Endothelial cell of umbilical vein (primary cell): ENCODE results near the gene WNT11. TPM values are rescaled to one million over a fixed set of nuclear protein-coding genes. Genes with fewer than 3 reads are reported as not detected.

Source experiments
- BruUV-seq: library from RNA; stranded (reverse); fragments of 400-500 nt; replicated peaks from 2 replicates; lab custom pipeline; 2021; lab: Mats Ljungman, UMichigan
- CTCF ChIA-PET: fragments of 300-600, 350-600 bp; sonication (Branson Sonifier 250); formaldehyde crosslinking; loops from one replicate; lab custom pipeline; 2021; ENCODE audit warnings: antibody characterized with exemption, inconsistent platforms; lab: Charles Lee
- POLR2A ChIA-PET: fragments of 300-600, 350-600 bp; sonication (Branson Sonifier 250); formaldehyde crosslinking; loops from one replicate; lab custom pipeline; 2021; ENCODE audit warnings: antibody characterized with exemption, inconsistent platforms; lab: Charles Lee
- DNase-seq: peaks from one replicate; pipeline ENCODE4 v3.0.0-alpha.2; 2011; ENCODE audit warnings: low read depth, low spot score
- FAIRE-seq: peaks from 2 replicates; lab custom pipeline; 2011; peaks lifted over from hg19 to GRCh38; lab: Jason Lieb, UNC
- H2AFZ ChIP-seq: 2 replicates; pipeline ENCODE4 v1.6.0; 2012; ENCODE audit warnings: low read depth, low read length, control low read depth, inconsistent platforms
- H3K27ac ChIP-seq: 2 replicates; pipeline ENCODE4 v1.5.1; 2011; ENCODE audit warnings: low read depth, mild to moderate bottlenecking, control low read depth, low read length, moderate library complexity; ENCODE audit not compliant: insufficient read depth
- H3K27me3 ChIP-seq, 2 experiments: 2 replicates each; pipeline versions ENCODE4 v1.6.0 to v1.6.1; 2011; ENCODE audit warnings: low read length in 2 of 2, mixed read lengths in 1 of 2; ENCODE audit not compliant: control insufficient read depth in 2 of 2, insufficient read depth in 2 of 2
- H3K36me3 ChIP-seq, 2 experiments: 2 replicates in 1 of 2; 3 replicates in 1 of 2; pipeline ENCODE4 v1.5.1; 2011; ENCODE audit warnings: low read length in 2 of 2, mild to moderate bottlenecking in 1 of 2, moderate library complexity in 1 of 2; ENCODE audit not compliant: control insufficient read depth in 2 of 2, insufficient read depth in 2 of 2; ENCODE audit errors: extremely low read depth in 1 of 2
- H3K4me1 ChIP-seq: 3 replicates; pipeline ENCODE4 v1.5.1; 2011; ENCODE audit warnings: mild to moderate bottlenecking, low read length; ENCODE audit not compliant: control insufficient read depth, insufficient read depth; ENCODE audit errors: extremely low read depth
- H3K4me2 ChIP-seq: 2 replicates; pipeline ENCODE4 v1.6.1; 2011; ENCODE audit warnings: low read length, control low read depth, mixed read lengths; ENCODE audit not compliant: insufficient read depth
- H3K4me3 ChIP-seq, 3 experiments: fragments of 200-600 bp in 1 of 3; sonication (generic), shearing (Covaris generic) in 1 of 3; replicated peaks in 1 of 3; 2 replicates each; pipeline ENCODE4 v1.5.1; 2011 to 2016; ENCODE audit warnings: control low read depth in 3 of 3, low read length in 3 of 3, mild to moderate bottlenecking in 2 of 3, inconsistent platforms in 1 of 3, low read depth in 1 of 3, moderate library complexity in 1 of 3; ENCODE audit not compliant: insufficient read depth in 1 of 3
- H3K79me2 ChIP-seq: 2 replicates; pipeline ENCODE4 v1.6.0; 2012; ENCODE audit warnings: low read length, inconsistent platforms; ENCODE audit not compliant: control insufficient read depth, insufficient read depth
- H3K9ac ChIP-seq: replicated peaks from 2 replicates; pipeline ENCODE3; 2011; ENCODE audit warnings: low read length, control low read depth; ENCODE audit not compliant: insufficient read depth; ENCODE audit errors: extremely low read depth
- H3K9me1 ChIP-seq: replicated peaks from 3 replicates; pipeline ENCODE4 v1.6.0; 2011; ENCODE audit warnings: mild to moderate bottlenecking, low read length; ENCODE audit not compliant: control insufficient read depth, insufficient read depth; ENCODE audit errors: extremely low read depth
- H3K9me3 ChIP-seq: replicated peaks from 2 replicates; pipeline ENCODE4 v1.5.1; 2012; ENCODE audit warnings: low read length, inconsistent platforms; ENCODE audit not compliant: control insufficient read depth, insufficient read depth
- H4K20me1 ChIP-seq: replicated peaks from 2 replicates; pipeline ENCODE3; 2011; ENCODE audit warnings: mild to moderate bottlenecking, low read length; ENCODE audit not compliant: control insufficient read depth, insufficient read depth; ENCODE audit errors: extremely low read depth
- EZH2 ChIP-seq: IDR thresholded peaks from 2 replicates; pipeline ENCODE4 v1.6.1; 2012; ENCODE audit warnings: borderline replicate concordance, low read depth, mild to moderate bottlenecking, moderate library complexity, low read length, inconsistent platforms; ENCODE audit not compliant: severe bottlenecking
- FOS ChIP-seq: IDR thresholded peaks from 2 replicates; pipeline ENCODE4 v1.6.1; 2011; ENCODE audit warnings: mild to moderate bottlenecking, low read length, moderate library complexity, borderline replicate concordance; ENCODE audit not compliant: insufficient read depth
- GATA2 ChIP-seq: IDR thresholded peaks from 2 replicates; pipeline ENCODE4 v1.7.0; 2011; ENCODE audit warnings: low read depth, mild to moderate bottlenecking, moderate library complexity, mixed read lengths, low read length; ENCODE audit not compliant: insufficient read length, insufficient read depth
- JUN ChIP-seq: IDR thresholded peaks from 2 replicates; pipeline ENCODE4 v1.6.1; 2011; ENCODE audit warnings: borderline replicate concordance, low read depth; ENCODE audit not compliant: insufficient read length, insufficient read depth
- MYC ChIP-seq: IDR thresholded peaks from one replicate; pipeline ENCODE4 v1.6.1; 2011; ENCODE audit warnings: mild to moderate bottlenecking, low read depth, low read length
- POLR2A ChIP-seq: IDR thresholded peaks from 2 replicates; pipeline ENCODE4 v1.6.1; 2012; ENCODE audit warnings: low read depth, mild to moderate bottlenecking, control low read depth, low read length
- POLR2AphosphoS5 ChIP-seq: IDR thresholded peaks from 2 replicates; pipeline ENCODE4 v1.6.1; 2012; ENCODE audit warnings: low read depth, mild to moderate bottlenecking, control low read depth, low read length, moderate library complexity; ENCODE audit not compliant: insufficient read depth
- dilution Hi-C: fragments of 300-500 bp; cut with MboI; formaldehyde crosslinking; loops from one replicate; pipeline ENCODE4 v1.15.0; 2019; ENCODE audit warnings: low sequenced_read_pairs; ENCODE audit not compliant: extremely low pct_ligation_motif_present
- intact Hi-C: fragments of 100-400 bp; cut with micrococcal nuclease; formaldehyde crosslinking; loops from one replicate; pipeline ENCODE4 v1.10.0; 2022
- polyA plus RNA-seq, 4 experiments: library from polyadenylated mRNA; depleted of rRNA in 3 of 4; stranded (reverse) in 3 of 4; unstranded in 1 of 4; fragments of >200 nt; gene quantifications; 2 replicates each; pipeline versions ENCODE4 v1.2.1 to v1.2.3, GENCODE V29; 2011 to 2012; ENCODE audit warnings: missing spikeins in 1 of 4
- total RNA-seq: library from RNA; stranded (reverse); gene quantifications from 2 replicates; pipeline ENCODE4 v1.2.3, GENCODE V29; 2021
- TF ChIP-seq, protein P1 (sequence below): IDR thresholded peaks from 2 replicates; pipeline ENCODE4 v1.6.1; 2011; ENCODE audit not compliant: insufficient read depth, insufficient read length
- TF ChIP-seq, protein P2 (sequence below), 2 donors: IDR thresholded peaks; 1 replicate in 1 of 2; 2 replicates in 1 of 2; pipeline ENCODE4 v1.5.1; 2011; ENCODE audit warnings: low read length in 2 of 2, mild to moderate bottlenecking in 2 of 2, moderate library complexity in 2 of 2, control low read depth in 1 of 2, inconsistent platforms in 1 of 2, low read depth in 1 of 2; ENCODE audit not compliant: insufficient read depth in 1 of 2; ENCODE audit errors: extremely low read depth in 1 of 2

WNT11 gene
- total and polyA plus RNA-seq, 2 donors (not counting 3 experiments of a cell fraction or from before 2014, with no cell fraction given) = not detected

- FAIRE-seq (no peak), DNase-seq (no peak)
- no peaks in the 10 kb centered on the region for H3K79me2 ChIP-seq
- no peak overlapping the region for H3K9ac ChIP-seq
- H2AFZ ChIP-seq = no peak overlapping the region
- H3K27me3 ChIP-seq = no peaks in the 10 kb centered on the region
- BruUV-seq = no TSS peak
- POLR2A ChIA-PET = no interaction called here
- intact Hi-C loops = loop anchor here (5.0 kb wide), 3 partner anchors 48 to 443 kb away; partner anchors contain the start of genes GVQW3 and THAP12
- no peak overlapping the region for H3K27ac ChIP-seq
- no peak overlapping the region for H3K4me2 ChIP-seq
- no peak overlapping the region for H3K4me3 ChIP-seq
- no peak for TF ChIP-seq EZH2
- TF ChIP-seq, protein P1, sequence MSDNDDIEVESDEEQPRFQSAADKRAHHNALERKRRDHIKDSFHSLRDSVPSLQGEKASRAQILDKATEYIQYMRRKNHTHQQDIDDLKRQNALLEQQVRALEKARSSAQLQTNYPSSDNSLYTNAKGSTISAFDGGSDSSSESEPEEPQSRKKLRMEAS = no peak
- TF ChIP-seq GATA2 = no peak
- TF ChIP-seq MYC = no peak
- TF ChIP-seq FOS = no peak
- TF ChIP-seq, protein P2, sequence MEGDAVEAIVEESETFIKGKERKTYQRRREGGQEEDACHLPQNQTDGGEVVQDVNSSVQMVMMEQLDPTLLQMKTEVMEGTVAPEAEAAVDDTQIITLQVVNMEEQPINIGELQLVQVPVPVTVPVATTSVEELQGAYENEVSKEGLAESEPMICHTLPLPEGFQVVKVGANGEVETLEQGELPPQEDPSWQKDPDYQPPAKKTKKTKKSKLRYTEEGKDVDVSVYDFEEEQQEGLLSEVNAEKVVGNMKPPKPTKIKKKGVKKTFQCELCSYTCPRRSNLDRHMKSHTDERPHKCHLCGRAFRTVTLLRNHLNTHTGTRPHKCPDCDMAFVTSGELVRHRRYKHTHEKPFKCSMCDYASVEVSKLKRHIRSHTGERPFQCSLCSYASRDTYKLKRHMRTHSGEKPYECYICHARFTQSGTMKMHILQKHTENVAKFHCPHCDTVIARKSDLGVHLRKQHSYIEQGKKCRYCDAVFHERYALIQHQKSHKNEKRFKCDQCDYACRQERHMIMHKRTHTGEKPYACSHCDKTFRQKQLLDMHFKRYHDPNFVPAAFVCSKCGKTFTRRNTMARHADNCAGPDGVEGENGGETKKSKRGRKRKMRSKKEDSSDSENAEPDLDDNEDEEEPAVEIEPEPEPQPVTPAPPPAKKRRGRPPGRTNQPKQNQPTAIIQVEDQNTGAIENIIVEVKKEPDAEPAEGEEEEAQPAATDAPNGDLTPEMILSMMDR (IDR thresholded peaks at IDR 0.05; ENCODE audit: extremely low read depth in 1 of 2, insufficient read depth in 1 of 2, low read depth in 1 of 2, low read length in 2 of 2) = no peak
- TF ChIP-seq POLR2A = no peak
- TF ChIP-seq JUN = no peak
- TF ChIP-seq POLR2AphosphoS5 = no peak
- dilution Hi-C loops = no loop called here
- no peaks in the 10 kb centered on the region for H3K36me3 ChIP-seq
- H4K20me1 ChIP-seq = no peaks in the 10 kb centered on the region
- H3K9me3 ChIP-seq = no peaks in the 10 kb centered on the region
- CTCF ChIA-PET = interaction anchor here (0.9 to 1.0 kb wide), 2 partner anchors 32 to 477 kb away, joined by 4 read pairs; no protein-coding TSS in a partner anchor
- no peaks in the 10 kb centered on the region for H3K9me1 ChIP-seq
- H3K4me1 ChIP-seq = peaks cover 13% of the 10 kb centered on the region
Observed at GRCh38 chr11:76239483-76240160, 33.3 kb upstream of the WNT11 start.
